ENCODE measurements around the gene KHK.

KHK gene

GRCh38 chr2:27080140-27080469, 6.5 kb upstream of the KHK start:
- H2AFZ ChIP-seq (ENCODE audit: low read depth, low read length), result no peak overlapping the region
- no peak overlapping the region for H3K4me3 ChIP-seq (ENCODE audit: low read length)
- H3K79me2 ChIP-seq (ENCODE audit: low read length), result no peaks in the 10 kb centered on the region
- no peak overlapping the region for H3K9ac ChIP-seq (ENCODE audit: low read length)
- H3K4me2 ChIP-seq (ENCODE audit: low read length), result no peak overlapping the region
- TF ChIP-seq EZH2phosphoT487 (IDR thresholded peaks at IDR 0.05; ENCODE audit: low read depth) (no peak), CTCF (IDR thresholded peaks at IDR 0.05; ENCODE audit: low read depth, low read length) (no peak)
- H3K9me3 ChIP-seq (ENCODE audit: insufficient read depth, low read length), result no peaks in the 10 kb centered on the region
- H3K4me1 ChIP-seq (ENCODE audit: low read length), result peaks cover 13% of the 10 kb centered on the region
- no peaks in the 10 kb centered on the region for H4K20me1 ChIP-seq (ENCODE audit: insufficient read depth, low read length)
- peaks cover 10% of the 10 kb centered on the region for H3K27me3 ChIP-seq (ENCODE audit: low read depth, low read length)
- H3K27ac ChIP-seq (ENCODE audit: low read length), result no peak overlapping the region
- H3K36me3 ChIP-seq (replicated peaks; ENCODE audit: low read depth, low read length), result no peaks in the 10 kb centered on the region

DNA sequence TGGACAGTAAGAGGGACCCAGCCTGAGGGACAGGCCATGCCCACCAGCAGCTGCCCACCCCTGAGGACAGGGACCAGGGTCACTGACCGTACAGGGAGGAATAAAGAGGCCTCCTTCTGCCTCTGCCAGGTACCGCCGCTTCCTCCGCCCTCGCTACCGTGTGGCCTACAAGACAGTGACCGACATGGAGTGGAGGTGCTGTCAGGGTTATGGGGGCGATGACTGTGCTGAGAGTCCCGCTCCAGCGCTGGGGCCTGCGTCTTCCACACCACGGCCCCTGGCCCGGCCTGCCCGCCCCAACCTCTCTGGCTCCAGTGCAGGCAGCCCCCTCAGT, 6.0 kb upstream of the KHK start:
- Histone ChIP-seq H3K9ac (ENCODE audit: low read length) (no peak overlapping the region), H3K27ac (ENCODE audit: low read length) (no peak overlapping the region), H4K20me1 (ENCODE audit: insufficient read depth, low read length) (no peaks in the 10 kb centered on the region), H3K4me2 (ENCODE audit: low read length) (peak overlapping the region; percentile 92), H3K27me3 (ENCODE audit: low read depth, low read length) (peaks cover 10% of the 10 kb centered on the region), H3K79me2 (ENCODE audit: low read length) (no peaks in the 10 kb centered on the region), H2AFZ (ENCODE audit: low read depth, low read length) (peak overlapping the region; percentile 73; the same call in 1 of the 2 replicates), H3K4me1 (ENCODE audit: low read length) (peaks cover 17% of the 10 kb centered on the region), H3K9me3 (ENCODE audit: insufficient read depth, low read length) (no peaks in the 10 kb centered on the region), H3K4me3 (ENCODE audit: low read length) (peak overlapping the region; percentile 75; the same call in 1 of the 2 replicates), H3K36me3 (replicated peaks; ENCODE audit: low read depth, low read length) (no peaks in the 10 kb centered on the region)
- TF ChIP-seq EZH2phosphoT487 (IDR thresholded peaks at IDR 0.05; ENCODE audit: low read depth) (no peak), CTCF (IDR thresholded peaks at IDR 0.05; ENCODE audit: low read depth, low read length) (no peak)

- peaks cover 3% of the 10 kb centered on the region; the same call in 1 of the 2 replicates for H3K27me3 ChIP-seq (ENCODE audit: low read depth, low read length)
- peak overlapping the region; percentile 75 for H3K4me3 ChIP-seq (ENCODE audit: low read length)
- H3K36me3 ChIP-seq (replicated peaks; ENCODE audit: low read depth, low read length), result no peaks in the 10 kb centered on the region
- H3K4me1 ChIP-seq (ENCODE audit: low read length), result peaks cover 18% of the 10 kb centered on the region
- H2AFZ ChIP-seq (ENCODE audit: low read depth, low read length), result no peak overlapping the region
- no peaks in the 10 kb centered on the region for H4K20me1 ChIP-seq (ENCODE audit: insufficient read depth, low read length)
- no peaks in the 10 kb centered on the region for H3K9me3 ChIP-seq (ENCODE audit: insufficient read depth, low read length)
- TF ChIP-seq EZH2phosphoT487 (IDR thresholded peaks at IDR 0.05; ENCODE audit: low read depth) (no peak), CTCF (IDR thresholded peaks at IDR 0.05; ENCODE audit: low read depth, low read length) (no peak)
- H3K9ac ChIP-seq (ENCODE audit: low read length), result 0 out of 2 replicates have a peak overlapping the region, but pooled peaks have one; percentile 68
- no peaks in the 10 kb centered on the region for H3K79me2 ChIP-seq (ENCODE audit: low read length)
- H3K4me2 ChIP-seq (ENCODE audit: low read length), result peak overlapping the region; percentile 92
- peak overlapping the region; percentile 63 for H3K27ac ChIP-seq (ENCODE audit: low read length)
Measured at GRCh38 chr2:27081984-27082772, 4.4 kb upstream of the KHK start.

DNA sequence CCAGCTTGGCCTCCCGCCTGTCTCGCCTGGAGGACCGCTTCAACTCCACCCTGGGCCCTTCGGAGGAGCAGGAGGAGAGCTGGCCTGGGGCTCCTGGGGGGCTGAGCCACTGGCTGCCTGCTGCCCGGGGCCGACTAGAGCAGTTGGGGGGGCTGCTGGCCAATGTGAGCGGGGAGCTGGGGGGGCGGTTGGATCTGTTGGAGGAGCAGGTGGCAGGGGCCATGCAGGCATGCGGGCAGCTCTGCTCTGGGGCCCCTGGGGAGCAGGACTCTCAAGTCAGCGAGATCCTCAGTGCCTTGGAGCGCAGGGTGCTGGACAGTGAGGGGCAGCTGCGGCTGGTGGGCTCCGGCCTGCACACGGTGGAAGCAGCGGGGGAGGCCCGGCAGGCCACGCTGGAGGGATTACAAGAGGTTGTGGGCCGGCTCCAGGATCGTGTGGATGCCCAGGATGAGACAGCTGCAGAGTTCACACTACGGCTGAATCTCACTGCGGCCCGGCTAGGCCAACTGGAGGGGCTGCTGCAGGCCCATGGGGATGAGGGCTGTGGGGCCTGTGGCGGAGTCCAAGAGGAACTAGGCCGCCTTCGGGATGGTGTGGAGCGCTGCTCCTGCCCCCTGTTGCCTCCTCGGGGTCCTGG, 3.7 kb upstream of the KHK start:
- Histone ChIP-seq H3K4me2 (ENCODE audit: low read length) (no peak overlapping the region), H3K27me3 (ENCODE audit: low read depth, low read length) (no peaks in the 10 kb centered on the region), H3K9ac (ENCODE audit: low read length) (no peak overlapping the region), H3K79me2 (ENCODE audit: low read length) (no peaks in the 10 kb centered on the region), H3K36me3 (replicated peaks; ENCODE audit: low read depth, low read length) (no peaks in the 10 kb centered on the region), H3K27ac (ENCODE audit: low read length) (no peak overlapping the region), H3K9me3 (ENCODE audit: insufficient read depth, low read length) (no peaks in the 10 kb centered on the region), H3K4me3 (ENCODE audit: low read length) (no peak overlapping the region), H4K20me1 (ENCODE audit: insufficient read depth, low read length) (no peaks in the 10 kb centered on the region), H3K4me1 (ENCODE audit: low read length) (peaks cover 21% of the 10 kb centered on the region), H2AFZ (ENCODE audit: low read depth, low read length) (no peak overlapping the region)
- TF ChIP-seq EZH2phosphoT487 (IDR thresholded peaks at IDR 0.05; ENCODE audit: low read depth) (no peak), CTCF (IDR thresholded peaks at IDR 0.05; ENCODE audit: low read depth, low read length) (no peak)
